Cardiac muscle cell (in vitro differentiated cells and primary cell): ENCODE results near the gene HTT-AS. TPM values are rescaled to one million over a fixed set of nuclear protein-coding genes. Genes with fewer than 3 reads are reported as not detected.
"Not testable (repeated sequence)": the region's sequence is repeated elsewhere in the genome, so short reads cannot be mapped to it uniquely, and the experiment has no call there.

Experiments used
- DNase-seq, 2 donors: peaks; one replicate each; pipeline versions ENCODE4 v3.0.0 to v3.0.0-alpha.2; 2010 to 2017; ENCODE audit warnings: low read depth in 1 of 2, low spot score in 1 of 2
- H3K27ac ChIP-seq: fragments of 200-600 bp; sonication (generic); 2 replicates; pipeline ENCODE4 v1.5.1; 2016
- H3K27me3 ChIP-seq: fragments of 200-600 bp; sonication (generic); 2 replicates; pipeline ENCODE4 v1.6.0; 2016; ENCODE audit warnings: control low read depth
- H3K36me3 ChIP-seq: fragments of 200-600 bp; sonication (generic); 2 replicates; pipeline ENCODE4 v1.5.1; 2016; ENCODE audit warnings: control low read depth
- H3K4me1 ChIP-seq: fragments of 200-600 bp; sonication (generic); 2 replicates; pipeline ENCODE4 v1.8.1; 2017; ENCODE audit warnings: low read depth, mild to moderate bottlenecking, mixed run types
- H3K4me3 ChIP-seq: fragments of 200-600 bp; sonication (generic); 2 replicates; pipeline ENCODE4 v1.5.1; 2016; ENCODE audit warnings: mild to moderate bottlenecking
- H3K9me3 ChIP-seq: fragments of 200-600 bp; sonication (generic); 2 replicates; pipeline ENCODE4 v1.5.1; 2017; ENCODE audit warnings: low read depth, mild to moderate bottlenecking, control low read depth
- CTCF ChIP-seq: IDR thresholded peaks from 2 replicates; pipeline ENCODE4 v1.5.1; 2012; ENCODE audit warnings: low read depth, mild to moderate bottlenecking, low read length
- polyA plus RNA-seq: library from polyadenylated mRNA; unstranded; fragments of >200 nt; fragmentation: Nextera tagmentation; extraction: Ambion mirVana; gene quantifications from 2 replicates; pipeline ENCODE4 v1.2.1, GENCODE V29; 2016
- total RNA-seq: library from RNA; depleted of rRNA; stranded (reverse); fragments of >200 nt; gene quantifications from 2 replicates; pipeline ENCODE4 v1.2.3, GENCODE V29; 2016

The HTT-AS gene
- total and polyA plus RNA-seq, 2 experiments from 2014 or later, result not detected

- DNase-seq, result peak in 1 of 2 donors; percentile 94
Measured at GRCh38 chr4:3062471-3062870, 11.9 kb downstream of the HTT-AS start.

GRCh38 chr4:3060946-3061345 lies 13.4 kb downstream of the HTT-AS start:
- no peak for TF ChIP-seq CTCF
- no peaks in the 10 kb centered on the region for H3K4me1 ChIP-seq
- no peaks in the 10 kb centered on the region for H3K9me3 ChIP-seq
- H3K27ac ChIP-seq, result no peak overlapping the region
- DNase-seq, result no peak
- H3K4me3 ChIP-seq, result no peak overlapping the region
- no peaks in the 10 kb centered on the region for H3K36me3 ChIP-seq
- H3K27me3 ChIP-seq, result no peaks in the 10 kb centered on the region

More at GRCh38 chr4:3062471-3062870, 11.9 kb downstream of the HTT-AS start:
- no peaks in the 10 kb centered on the region for H3K4me1 ChIP-seq
- no peaks in the 10 kb centered on the region for H3K27me3 ChIP-seq
- H3K9me3 ChIP-seq, result no peaks in the 10 kb centered on the region
- H3K4me3 ChIP-seq, result no peak overlapping the region
- H3K27ac ChIP-seq, result no peak overlapping the region
- H3K36me3 ChIP-seq, result no peaks in the 10 kb centered on the region
- TF ChIP-seq CTCF, result no peak

- Histone ChIP-seq H3K4me1 (no peaks in the 10 kb centered on the region), H3K9me3 (no peaks in the 10 kb centered on the region), H3K4me3 (no peak overlapping the region), H3K36me3 (no peaks in the 10 kb centered on the region), H3K27ac (no peak overlapping the region), H3K27me3 (no peaks in the 10 kb centered on the region)
- DNase-seq, result no peak
- TF ChIP-seq CTCF, result no peak
Measured at GRCh38 chr4:3059943-3060342, 14.4 kb downstream of the HTT-AS start.

- H3K9me3 ChIP-seq, result no peaks in the 10 kb centered on the region
- TF ChIP-seq CTCF, result no peak
- no peaks in the 10 kb centered on the region for H3K36me3 ChIP-seq
- H3K27me3 ChIP-seq, result peaks cover 10% of the 10 kb centered on the region
- no peak for DNase-seq
- no peak overlapping the region for H3K27ac ChIP-seq
- H3K4me3 ChIP-seq, result no peak overlapping the region
- no peaks in the 10 kb centered on the region for H3K4me1 ChIP-seq
Measured at GRCh38 chr4:3054169-3054759, 20.1 kb downstream of the HTT-AS start.

GRCh38 chr4:3051141-3051897 lies 23.0 kb downstream of the HTT-AS start:
- not testable (repeated sequence) for DNase-seq, H3K27ac ChIP-seq, H3K9me3 ChIP-seq, H3K4me1 ChIP-seq, H3K36me3 ChIP-seq, H3K4me3 ChIP-seq
- H3K27me3 ChIP-seq, result peaks cover 10% of the 10 kb centered on the region
